C1 segment of cervical spinal cord (tissue), 14 donors: ENCODE results near the gene FRRS1L.
"Not testable (repeated sequence)": the region's sequence is repeated elsewhere in the genome, so short reads cannot be mapped to it uniquely, and the experiment has no call there.

ENCODE experiments used
- DNase-seq, 14 donors: peaks; one replicate each; lab custom pipeline; 2025; lab: John Stamatoyannopoulos, UW

The FRRS1L gene

DNA sequence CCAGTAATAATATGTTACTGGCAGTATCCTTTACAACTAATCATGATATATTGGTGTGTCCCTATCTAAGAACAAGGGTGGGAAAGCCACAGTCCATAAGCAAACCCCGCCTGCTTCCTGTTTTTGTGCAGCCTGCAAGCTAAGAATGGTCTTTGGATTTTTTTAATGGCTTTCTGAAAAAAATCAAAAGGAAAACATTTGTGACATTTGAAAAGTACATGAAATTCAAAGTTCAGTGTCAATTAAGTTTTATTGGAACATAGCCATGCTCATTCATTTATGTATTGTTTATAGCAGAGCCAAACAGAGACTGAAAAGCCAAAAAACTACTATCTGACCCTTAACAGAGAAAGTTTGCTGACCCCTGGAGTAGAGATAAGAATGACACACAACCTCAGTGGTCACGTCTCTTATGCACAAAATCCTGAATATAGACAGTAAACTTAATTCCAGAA lies 34.5 kb downstream of the FRRS1L start:
- DNase-seq, result no peak

DNA sequence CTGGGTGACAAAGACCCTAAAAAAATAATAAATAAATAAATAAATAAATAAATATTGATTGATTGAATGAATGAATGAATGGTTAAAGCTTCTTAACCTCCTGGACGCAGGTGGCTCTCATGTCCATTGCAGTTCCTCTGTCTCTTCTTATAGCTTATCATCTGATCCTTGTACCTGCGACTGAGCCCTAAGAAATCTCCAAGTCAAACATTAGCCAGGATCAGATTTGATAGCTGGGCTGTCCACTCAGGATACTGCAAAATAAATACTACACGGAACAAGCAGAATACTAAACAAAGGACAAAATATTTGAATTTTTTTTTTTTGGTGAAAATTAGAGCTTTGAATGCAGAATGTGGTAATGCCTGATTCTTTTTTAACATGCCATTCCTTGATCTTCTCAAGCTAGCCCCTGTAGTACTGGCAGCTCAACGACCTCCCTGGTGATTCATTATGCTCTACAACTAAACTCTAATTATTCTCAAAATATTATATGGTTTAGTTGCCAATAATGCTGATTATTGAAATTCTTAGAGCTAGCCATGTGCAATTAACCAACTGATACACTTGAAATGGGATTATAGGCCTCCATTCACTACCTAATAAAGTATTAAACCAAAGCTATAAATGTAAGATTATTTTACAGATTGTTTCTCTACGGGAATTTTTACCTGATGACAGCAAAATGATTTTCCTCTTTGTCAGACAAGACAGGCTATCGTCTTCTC lies 37.4 kb downstream of the FRRS1L start:
- no peak for DNase-seq

DNA sequence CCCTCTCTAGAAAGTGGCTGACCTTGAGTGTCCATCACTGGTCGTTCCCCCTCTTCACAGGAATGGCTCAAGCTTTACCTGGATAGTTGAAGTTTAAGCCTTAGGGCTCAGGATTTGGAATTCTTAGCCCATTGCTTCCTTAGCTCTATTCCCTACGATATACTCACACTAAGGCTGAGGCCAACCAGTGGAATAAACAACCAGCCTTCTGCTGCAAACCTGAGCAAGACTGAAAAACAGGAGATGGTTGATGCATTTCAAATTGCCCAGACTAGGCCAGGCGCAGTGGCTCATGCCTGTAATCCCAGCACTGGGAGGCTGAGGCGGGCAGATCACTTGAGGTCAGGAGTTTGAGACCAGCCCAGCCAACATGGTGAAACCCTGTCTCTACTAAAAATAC lies 40.4 kb downstream of the FRRS1L start:
- DNase-seq, result not testable (repeated sequence)

DNA sequence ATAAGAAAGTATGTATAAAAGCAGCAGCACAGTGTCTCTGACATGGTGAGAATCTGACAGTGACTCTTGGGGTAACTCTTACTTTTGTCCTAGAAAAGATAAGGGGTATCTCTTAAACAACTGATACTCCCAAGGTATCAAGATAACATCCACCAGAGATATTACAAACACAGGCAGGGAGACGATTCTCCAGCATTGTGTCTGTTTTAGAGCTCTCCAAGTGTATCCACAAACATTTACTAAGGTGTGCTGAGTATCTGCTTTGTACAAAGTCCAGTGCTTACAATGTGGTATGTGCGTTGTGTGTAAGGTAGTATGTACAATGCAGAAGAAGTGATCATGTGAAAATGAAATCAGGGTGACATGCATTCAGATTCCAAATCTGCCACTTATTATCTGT lies 42.9 kb downstream of the FRRS1L start:
- no peak for DNase-seq

DNA sequence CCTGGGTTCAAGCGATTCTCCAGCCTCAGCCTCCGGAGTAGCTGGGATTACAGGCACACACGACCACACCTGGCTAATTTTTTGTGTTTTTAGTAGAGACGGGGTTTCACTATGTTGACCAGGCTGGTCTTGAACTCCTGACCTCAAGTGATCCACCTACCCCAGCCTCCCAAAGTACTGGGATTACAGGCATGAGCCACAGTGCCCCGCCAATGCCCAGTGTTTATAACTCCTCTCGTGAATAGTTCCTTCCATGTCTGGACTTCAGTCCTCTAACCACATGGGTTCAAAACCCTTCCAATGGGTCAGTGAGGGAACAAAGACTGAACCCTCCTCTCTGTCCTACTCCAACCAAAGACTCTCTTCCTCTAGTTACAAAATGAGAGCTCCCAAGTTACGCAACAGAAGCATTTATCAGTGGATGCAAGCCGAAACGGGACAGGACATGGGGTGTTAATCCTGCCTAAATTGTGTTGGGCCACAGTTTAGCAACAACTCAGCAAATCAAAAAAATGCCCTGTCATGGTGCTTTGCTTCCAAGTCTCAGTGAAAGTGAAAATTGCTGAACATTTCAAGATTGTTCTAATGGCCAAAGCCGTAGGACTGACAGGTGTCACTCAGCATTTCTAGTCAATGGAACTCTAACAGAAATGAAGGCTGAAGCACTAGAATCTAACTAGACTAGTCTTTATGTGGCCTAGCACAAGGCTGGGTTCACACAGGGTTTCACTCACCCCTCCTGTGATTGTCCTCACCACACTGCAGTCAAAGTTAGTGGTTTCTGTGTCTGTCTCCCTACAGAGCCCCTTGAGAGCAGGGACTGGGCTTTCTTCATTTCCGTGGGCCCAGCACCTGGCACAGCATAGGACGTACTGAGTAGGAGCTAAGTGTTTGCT lies 44.1 kb downstream of the FRRS1L start:
- no peak for DNase-seq

DNA sequence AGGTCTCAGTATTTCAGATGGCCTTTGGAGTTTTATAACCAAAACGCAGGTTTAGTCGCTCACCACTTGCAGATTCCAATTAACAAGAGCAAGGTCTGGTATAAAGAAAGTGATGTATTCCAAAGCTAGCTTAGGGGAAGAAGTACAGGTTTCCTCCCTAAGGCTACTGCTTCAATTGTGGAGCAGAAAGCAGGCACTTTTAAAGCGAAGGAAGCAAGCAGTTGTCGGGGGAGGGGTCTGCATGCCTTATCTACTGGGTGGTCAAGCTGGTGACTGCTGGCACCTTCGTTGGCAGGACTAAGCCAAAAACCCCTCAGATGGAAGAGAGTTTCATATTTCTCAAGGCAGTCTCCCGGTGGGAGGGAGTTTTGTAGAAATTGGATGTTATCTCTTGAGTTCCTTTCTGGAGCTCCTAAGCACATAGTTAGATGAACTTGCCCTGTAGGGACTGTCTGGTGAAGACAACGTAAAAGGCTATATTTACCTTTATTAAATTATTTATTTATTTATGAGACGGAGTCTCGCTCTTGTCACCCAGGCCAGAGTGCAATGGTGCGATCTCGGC lies 45.7 kb downstream of the FRRS1L start:
- DNase-seq, result no peak

DNA sequence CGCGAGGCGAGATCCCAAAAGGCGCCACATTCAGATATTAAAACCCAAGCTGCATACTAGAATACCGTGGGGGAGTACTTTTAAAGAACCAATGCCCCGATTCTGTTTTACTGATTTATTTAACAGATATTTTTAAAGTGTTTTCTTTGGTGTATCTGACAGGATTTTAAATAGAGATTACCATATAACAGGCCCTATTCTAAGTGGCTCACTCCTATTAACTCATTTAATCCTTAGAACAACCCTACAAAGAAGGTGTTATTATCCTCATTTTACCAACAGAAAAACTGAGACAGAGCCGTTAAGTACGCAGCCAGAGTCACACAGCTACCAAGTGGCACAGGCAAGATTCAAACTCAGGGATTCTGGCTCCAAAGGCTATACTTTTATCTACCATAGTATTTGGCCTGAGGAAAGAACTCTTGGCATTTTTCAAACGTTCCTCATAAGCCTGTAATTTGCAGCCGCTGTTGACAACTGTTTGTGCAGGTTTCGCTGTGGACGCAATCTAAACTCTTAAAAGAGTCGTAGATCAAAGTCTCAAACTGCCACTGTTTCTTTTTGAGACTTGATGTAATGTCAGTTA lies 46.8 kb downstream of the FRRS1L start:
- DNase-seq, result no peak

DNA sequence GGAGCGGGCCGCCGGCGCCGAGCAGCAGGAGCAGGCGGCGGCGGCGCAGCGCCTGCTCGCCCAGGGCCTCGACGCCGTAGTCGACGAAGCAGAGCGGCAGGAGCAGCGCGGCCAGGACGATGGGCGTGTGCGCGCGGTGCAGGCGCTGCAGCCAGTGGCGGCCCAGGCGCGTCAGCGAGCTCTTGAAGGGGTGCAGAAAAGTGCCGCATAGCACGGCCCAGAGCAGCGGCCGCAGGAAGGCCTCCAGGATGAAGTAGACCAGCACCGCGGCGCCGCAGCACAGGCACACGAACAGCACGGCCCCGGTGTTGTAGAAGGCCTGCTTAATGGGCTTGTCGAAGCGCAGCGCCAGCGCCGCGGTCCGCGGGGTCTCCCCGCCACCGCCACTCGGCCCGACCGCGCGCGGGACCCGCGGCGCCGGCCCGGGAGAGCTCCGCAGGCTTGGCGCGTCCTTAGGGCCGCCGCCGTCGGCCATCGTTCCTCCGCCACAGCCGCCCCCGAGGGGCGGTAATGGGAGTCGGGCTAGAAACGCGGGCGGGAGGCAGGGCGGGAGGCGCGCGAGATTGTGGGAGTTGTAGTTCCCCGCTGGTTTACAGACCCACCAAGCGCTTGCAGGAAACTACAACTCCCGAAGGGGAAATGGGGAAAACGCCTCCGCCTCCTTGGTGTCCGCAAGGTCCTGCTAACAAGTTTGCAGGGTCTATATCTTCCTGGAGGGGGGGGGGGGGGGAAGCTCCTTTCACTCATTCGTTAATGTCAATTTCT lies 47.4 kb downstream of the FRRS1L start, which contains the start of gene TMEM245:
Gene TMEM245 (minus strand): TSS at position 509 of the 765 bp plus-strand sequence. CDS start 34 bp downstream, at position 475.
- peak; percentile 63 to 99 (median 92) for DNase-seq

DNA sequence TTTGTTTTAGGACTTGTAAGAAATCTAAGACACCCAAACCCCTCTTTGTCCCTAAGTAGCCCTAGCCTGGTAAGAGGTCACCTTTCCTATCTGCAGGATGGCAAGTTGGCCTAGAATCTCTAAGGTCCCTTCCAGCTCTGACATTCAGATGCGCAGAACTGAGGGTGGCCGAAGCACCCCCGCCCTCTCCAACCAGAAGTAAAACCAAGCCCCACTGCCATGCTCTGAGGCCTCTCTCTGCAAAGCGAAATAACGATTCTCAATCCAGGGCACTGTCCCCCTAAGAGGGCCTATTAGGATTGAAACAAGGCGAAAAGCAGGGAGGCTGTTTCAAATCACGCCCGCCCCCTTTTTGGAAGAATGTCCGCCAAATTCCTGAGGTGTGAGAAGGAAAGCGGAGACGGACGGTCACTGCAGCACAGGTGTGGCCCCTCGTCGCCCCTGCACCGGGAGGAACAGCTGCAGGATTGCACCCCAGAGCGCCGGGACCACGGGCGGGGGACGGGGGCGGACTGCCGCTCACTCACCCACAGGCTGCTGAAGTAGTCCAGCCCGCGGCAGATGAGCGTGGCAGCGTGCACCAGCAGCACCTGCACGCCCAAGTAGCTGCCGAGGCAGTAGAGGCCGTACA lies 48.1 kb downstream of the FRRS1L start:
- peak in 1 of 14 donors; percentile 14 for DNase-seq

DNA sequence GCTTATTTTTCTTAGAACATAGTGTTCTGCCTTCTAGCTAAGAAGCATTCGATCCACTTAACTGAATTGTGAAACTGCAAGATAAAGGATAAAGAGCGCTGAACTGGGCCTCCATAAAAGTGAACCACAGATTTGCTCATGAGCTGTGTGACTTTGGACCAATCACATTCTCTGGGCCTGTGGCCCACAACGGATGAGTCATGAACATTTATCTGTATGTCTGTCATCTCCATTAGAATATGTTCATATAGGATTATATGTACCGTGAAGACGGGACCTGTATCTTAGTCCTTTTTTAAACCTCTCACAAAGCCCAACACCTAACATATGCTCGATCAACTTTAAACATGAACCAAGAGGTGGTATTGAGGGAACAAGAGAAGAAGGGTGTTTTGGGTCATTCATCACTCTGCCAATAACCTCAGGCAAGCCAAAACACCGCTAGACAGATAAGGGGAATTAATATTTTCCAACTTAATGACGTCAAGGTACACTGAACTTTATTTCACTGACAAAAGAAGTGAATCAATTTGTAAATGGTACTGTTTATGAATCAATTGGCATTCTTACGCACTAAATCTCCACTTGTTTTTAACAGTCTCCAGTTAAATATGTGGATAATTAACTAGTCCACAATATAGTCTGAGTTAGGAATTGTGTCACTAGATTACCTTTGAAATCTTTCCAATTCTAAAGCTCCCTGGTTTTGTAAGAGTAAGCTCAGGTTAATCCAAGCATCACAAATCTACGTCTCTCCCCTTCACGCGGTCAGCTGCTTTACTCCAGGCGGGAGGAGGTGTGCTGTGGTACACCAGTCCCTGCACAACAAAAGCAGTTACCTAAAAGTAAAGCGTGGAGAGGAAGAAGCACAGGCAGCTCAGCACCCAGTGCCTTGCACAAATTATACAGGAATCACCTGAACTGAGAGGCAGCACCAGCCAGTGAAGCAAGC lies 48.9 kb downstream of the FRRS1L start:
- DNase-seq, result no peak

DNA sequence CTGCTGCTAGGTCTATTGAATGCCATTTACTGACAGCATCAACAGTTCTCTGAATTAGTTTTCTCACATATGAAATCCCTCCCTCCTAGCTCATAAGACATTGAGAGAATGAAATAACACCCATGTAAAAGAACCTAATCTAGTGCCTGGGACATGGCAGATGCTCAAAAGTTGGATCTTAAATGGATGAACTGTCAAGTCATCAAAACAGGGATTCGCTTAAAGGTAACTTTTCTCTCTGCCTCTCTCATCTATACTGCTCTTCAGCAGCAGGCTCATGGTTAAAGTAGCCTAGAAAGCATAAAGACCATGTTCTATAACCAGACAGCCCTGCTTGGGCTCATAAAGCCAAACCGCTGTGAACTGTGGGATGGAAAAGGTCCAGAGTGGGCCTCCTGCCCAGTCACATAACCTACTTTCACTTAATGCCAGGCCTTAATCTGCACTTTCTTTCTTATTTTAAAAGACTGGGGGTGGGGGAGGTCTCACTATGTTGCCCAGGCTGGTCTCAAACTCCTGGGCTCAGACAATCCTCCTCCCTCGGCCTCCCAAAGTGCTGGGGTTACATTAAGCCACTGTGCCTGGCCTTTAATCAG lies 51.0 kb downstream of the FRRS1L start:
- DNase-seq, result peak in 5 of 14 donors; percentile 4 to 24 (median 12)

DNA sequence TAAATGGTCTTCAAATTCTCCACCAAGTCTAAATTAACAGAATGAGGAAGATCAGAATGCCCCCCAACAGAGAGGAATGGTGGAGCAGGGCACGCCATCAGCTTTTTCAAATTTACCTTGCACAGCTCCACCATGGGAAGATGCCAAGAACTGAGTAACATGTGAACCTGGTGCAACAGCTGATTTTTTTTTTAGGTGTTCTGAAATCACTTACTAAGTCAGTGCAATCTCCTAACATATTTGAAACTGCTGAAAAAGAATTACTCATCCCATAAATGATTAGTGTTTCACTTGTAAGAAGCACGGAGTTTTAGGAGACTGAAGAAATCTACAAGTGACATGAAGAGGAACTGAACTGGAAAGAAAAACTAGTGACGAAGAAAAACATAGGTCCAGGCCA lies 52.4 kb downstream of the FRRS1L start:
- DNase-seq, result no peak

DNA sequence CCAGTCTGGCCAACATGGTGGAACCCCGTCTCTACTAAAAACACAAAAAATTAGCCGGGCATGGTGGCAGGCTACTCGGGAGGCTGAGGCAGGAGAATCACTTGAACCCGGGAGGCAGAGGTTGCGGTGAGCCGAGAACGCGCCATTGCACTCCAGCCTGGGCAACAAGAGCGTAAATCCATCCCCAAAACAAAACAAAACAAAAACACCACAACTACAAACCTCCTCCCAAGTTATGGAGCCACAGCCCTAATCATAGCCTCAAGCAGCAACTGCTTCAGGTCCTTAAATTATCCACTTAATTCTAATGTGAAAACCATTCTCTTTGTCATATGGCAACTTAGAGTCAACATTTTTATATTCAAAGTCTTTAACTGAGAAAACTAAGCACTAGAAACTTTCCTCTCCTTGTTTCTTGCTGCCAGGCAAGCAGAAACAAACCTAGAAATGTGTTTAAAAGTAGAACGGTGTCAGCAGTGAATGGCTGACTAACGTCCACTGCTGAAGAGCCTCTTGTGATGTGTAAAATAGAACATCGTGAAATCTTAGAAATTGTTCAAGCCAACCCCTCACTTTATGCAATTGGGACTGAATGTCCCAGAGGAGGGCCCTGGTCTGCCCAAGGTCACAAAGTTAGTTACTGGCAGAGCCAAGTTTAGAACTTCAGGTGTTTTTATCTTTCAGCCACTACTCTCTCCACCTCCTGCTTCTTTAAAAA lies 53.0 kb downstream of the FRRS1L start:
- DNase-seq, result peak in 1 of 14 donors; percentile 7

DNA sequence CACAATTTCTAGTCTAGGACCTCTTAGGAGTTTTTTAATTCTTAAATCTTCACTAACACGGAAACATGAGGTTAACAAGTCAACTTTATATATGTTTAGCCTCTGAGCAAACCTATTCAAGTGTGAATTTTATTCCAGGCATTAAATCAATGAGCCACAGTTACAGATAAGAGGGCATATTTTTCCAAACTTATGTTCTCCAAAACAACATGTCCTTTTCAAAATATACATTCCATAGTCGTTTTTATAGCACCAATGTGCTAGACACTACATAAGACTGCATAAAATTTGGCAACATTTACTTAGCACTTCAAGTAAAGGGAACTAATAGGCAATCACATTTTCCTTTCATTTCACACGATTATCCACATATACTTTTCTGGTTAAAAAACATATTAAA lies 53.8 kb downstream of the FRRS1L start:
- no peak for DNase-seq

DNA sequence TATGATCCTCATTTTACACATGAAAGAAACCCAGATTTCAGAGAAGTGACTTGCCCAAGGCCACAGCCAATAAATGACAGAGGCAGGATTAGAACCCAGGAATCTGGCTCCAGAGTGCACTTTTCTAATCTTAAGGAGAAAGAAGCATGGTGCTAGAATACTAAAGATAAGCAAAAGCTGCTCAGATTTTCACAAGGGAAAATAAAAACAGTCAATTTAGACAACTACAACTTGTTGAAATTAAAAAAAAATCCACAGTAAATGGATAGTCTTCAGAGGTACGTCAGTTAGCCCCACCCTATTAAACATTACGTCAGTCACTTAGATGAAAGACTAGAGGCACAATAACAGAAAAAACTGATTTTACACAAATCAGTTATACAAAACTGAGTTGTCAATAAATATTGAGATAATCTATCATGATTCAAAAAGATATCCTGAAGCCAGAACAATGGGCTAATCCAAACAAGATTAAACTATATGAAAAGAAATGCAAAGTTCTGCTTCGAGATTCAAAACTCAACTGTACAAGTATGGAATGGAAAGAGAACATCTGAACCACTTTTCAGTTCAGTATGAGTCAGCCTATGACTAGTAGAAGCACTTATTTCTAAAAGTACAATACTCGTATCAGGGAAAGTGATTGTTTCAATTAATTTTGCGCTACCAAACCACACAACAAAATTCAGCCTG lies 56.6 kb downstream of the FRRS1L start:
- DNase-seq, result no peak

DNA sequence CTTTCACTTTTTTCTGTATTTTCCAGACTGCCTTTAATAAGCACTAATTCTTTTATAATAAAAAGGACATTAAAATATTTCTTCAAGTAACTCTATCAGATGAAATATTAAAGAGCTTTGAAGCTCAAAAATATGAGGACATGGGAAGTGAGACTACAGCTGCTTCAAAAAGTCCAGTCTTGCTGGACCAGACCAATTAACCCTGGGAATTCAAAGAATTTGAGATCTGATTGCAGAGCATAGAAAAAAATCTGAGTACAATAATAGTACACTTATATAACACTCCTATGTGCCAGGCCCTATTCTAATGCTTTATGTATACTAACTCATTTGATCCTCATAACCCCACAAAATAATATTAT lies 57.1 kb downstream of the FRRS1L start:
- no peak for DNase-seq

DNA sequence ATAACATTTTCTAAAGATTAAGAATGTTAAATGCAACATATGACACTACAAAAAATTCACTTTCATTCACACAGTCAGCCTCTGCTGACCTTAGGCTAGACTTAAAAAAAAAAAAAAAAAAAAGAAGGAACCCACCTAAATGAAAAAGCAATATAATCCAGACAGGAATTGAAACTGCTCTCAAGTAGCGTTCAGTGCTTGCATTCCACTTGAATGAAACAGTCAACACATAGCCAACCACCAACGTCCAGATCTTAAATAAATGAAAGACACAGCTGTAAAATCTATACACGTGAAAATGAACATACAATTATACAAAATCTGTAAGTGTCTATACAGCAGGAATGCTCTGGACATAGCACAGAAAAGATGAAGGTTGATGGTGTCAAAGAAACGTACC lies 58.7 kb downstream of the FRRS1L start:
- DNase-seq, result no peak
